ENCODE results near the gene EFCC1.
A peak's percentile ranks its signal among the peaks of the same experiment; 100 is the strongest.
"Not testable (repeated sequence)": the region's sequence is repeated elsewhere in the genome, so short reads cannot be mapped to it uniquely, and the experiment has no call there.

Gene EFCC1

GRCh38 chr3:129063091-129063640 lies 62.1 kb downstream of the EFCC1 start:
- POLR2A ChIA-PET = interaction anchor here (1.0 kb wide), 1 partner anchor 58 kb away, joined by 3 read pairs; no protein-coding TSS in a partner anchor
- peaks cover 0 to 36% (median 33%) of the 10 kb centered on the region in 4 experiments for H3K4me1 ChIP-seq (ENCODE audit: control extremely low read depth in 1 of 4, control insufficient read depth in 4 of 4, insufficient read depth in 4 of 4, low read length in 3 of 4)
- CTCF ChIA-PET = interaction anchor here (1.3 to 4.2 kb wide), 2 partner anchors 11 to 22 kb away, joined by 3 to 15 read pairs; no protein-coding TSS in a partner anchor
- H3K36me3 ChIP-seq (ENCODE audit: control insufficient read depth in 4 of 4, insufficient read depth in 4 of 4, low read length in 3 of 4) = no peaks in the 10 kb centered on the region
- no peak for DNase-seq
- H3K27me3 ChIP-seq (replicated peaks in 2 of 5; ENCODE audit: control insufficient read depth in 4 of 5, insufficient read depth in 5 of 5, low read length in 4 of 5) = no peaks in the 10 kb centered on the region
- H3K27ac ChIP-seq (ENCODE audit: insufficient read depth in 1 of 2, low read depth in 1 of 2, low read length in 2 of 2, poor library complexity in 1 of 2, severe bottlenecking in 2 of 2) = no peak overlapping the region
- 99% methylated on average over 9 of the region's 10 CpGs for WGBS (ENCODE audit: insufficient coverage)
- H3K4me3 ChIP-seq (ENCODE audit: control insufficient read depth in 1 of 7, extremely low read depth in 1 of 7, insufficient read depth in 4 of 7, low read depth in 2 of 7, low read length in 6 of 7) = no peak overlapping the region
- no peaks in the 10 kb centered on the region for H3K9me3 ChIP-seq (ENCODE audit: control extremely low read depth in 1 of 5, control insufficient read depth in 4 of 5, insufficient read depth in 2 of 5, low read depth in 1 of 5, low read length in 4 of 5)

- H3K27me3 ChIP-seq (replicated peaks in 2 of 5; ENCODE audit: control insufficient read depth in 4 of 5, insufficient read depth in 5 of 5, low read length in 4 of 5) = no peaks in the 10 kb centered on the region
- ChIA-PET POLR2A (no interaction called here), CTCF (no interaction called here)
- WGBS (ENCODE audit: insufficient coverage) = 93% methylated on average over 11 of the region's 15 CpGs
- H3K4me1 ChIP-seq (ENCODE audit: control extremely low read depth in 1 of 4, control insufficient read depth in 4 of 4, insufficient read depth in 4 of 4, low read length in 3 of 4) = peaks cover 2 to 38% (median 27%) of the 10 kb centered on the region in 4 experiments
- H3K27ac ChIP-seq (ENCODE audit: insufficient read depth in 1 of 2, low read depth in 1 of 2, low read length in 2 of 2, poor library complexity in 1 of 2, severe bottlenecking in 2 of 2) = no peak overlapping the region
- H3K4me3 ChIP-seq (ENCODE audit: control insufficient read depth in 1 of 7, extremely low read depth in 1 of 7, insufficient read depth in 4 of 7, low read depth in 2 of 7, low read length in 6 of 7) = no peak overlapping the region
- DNase-seq = no peak
- H3K9me3 ChIP-seq (ENCODE audit: control extremely low read depth in 1 of 5, control insufficient read depth in 4 of 5, insufficient read depth in 2 of 5, low read depth in 1 of 5, low read length in 4 of 5) = no peaks in the 10 kb centered on the region
- H3K36me3 ChIP-seq (ENCODE audit: control insufficient read depth in 4 of 4, insufficient read depth in 4 of 4, low read length in 3 of 4) = no peaks in the 10 kb centered on the region
These were observed 62.9 kb downstream of the EFCC1 start for GRCh38 chr3:129063841-129064482.

- ChIA-PET POLR2A (no interaction called here), CTCF (interaction anchor here (1.0 to 1.5 kb wide), 4 partner anchors 11 to 28 kb away, joined by 4 to 6 read pairs (median 4); no protein-coding TSS in a partner anchor)
- no peak for DNase-seq
- WGBS (ENCODE audit: insufficient coverage) = 97% methylated on average over 11 of the region's 14 CpGs
- Histone ChIP-seq H3K4me3 (ENCODE audit: control insufficient read depth in 1 of 7, extremely low read depth in 1 of 7, insufficient read depth in 4 of 7, low read depth in 2 of 7, low read length in 6 of 7) (no peak overlapping the region), H3K36me3 (ENCODE audit: control insufficient read depth in 4 of 4, insufficient read depth in 4 of 4, low read length in 3 of 4) (no peaks in the 10 kb centered on the region), H3K9me3 (ENCODE audit: control extremely low read depth in 1 of 5, control insufficient read depth in 4 of 5, insufficient read depth in 2 of 5, low read depth in 1 of 5, low read length in 4 of 5) (no peaks in the 10 kb centered on the region), H3K27me3 (replicated peaks in 2 of 5; ENCODE audit: control insufficient read depth in 4 of 5, insufficient read depth in 5 of 5, low read length in 4 of 5) (no peaks in the 10 kb centered on the region), H3K4me1 (ENCODE audit: control extremely low read depth in 1 of 4, control insufficient read depth in 4 of 4, insufficient read depth in 4 of 4, low read length in 3 of 4) (peaks cover 4 to 32% (median 20%) of the 10 kb centered on the region in 4 experiments), H3K27ac (ENCODE audit: insufficient read depth in 1 of 2, low read depth in 1 of 2, low read length in 2 of 2, poor library complexity in 1 of 2, severe bottlenecking in 2 of 2) (no peak overlapping the region)
These were observed 64.1 kb downstream of the EFCC1 start for GRCh38 chr3:129065016-129065719.

GRCh38 chr3:129065720-129066073 lies 64.6 kb downstream of the EFCC1 start:
- Histone ChIP-seq H3K4me3 (ENCODE audit: control insufficient read depth in 1 of 7, extremely low read depth in 1 of 7, insufficient read depth in 4 of 7, low read depth in 2 of 7, low read length in 6 of 7) (no peak overlapping the region), H3K27me3 (replicated peaks in 2 of 5; ENCODE audit: control insufficient read depth in 4 of 5, insufficient read depth in 5 of 5, low read length in 4 of 5) (no peaks in the 10 kb centered on the region), H3K36me3 (ENCODE audit: control insufficient read depth in 4 of 4, insufficient read depth in 4 of 4, low read length in 3 of 4) (no peaks in the 10 kb centered on the region), H3K9me3 (ENCODE audit: control extremely low read depth in 1 of 5, control insufficient read depth in 4 of 5, insufficient read depth in 2 of 5, low read depth in 1 of 5, low read length in 4 of 5) (no peaks in the 10 kb centered on the region), H3K4me1 (ENCODE audit: control extremely low read depth in 1 of 4, control insufficient read depth in 4 of 4, insufficient read depth in 4 of 4, low read length in 3 of 4) (peaks cover 8 to 32% (median 20%) of the 10 kb centered on the region in 4 experiments), H3K27ac (ENCODE audit: insufficient read depth in 1 of 2, low read depth in 1 of 2, low read length in 2 of 2, poor library complexity in 1 of 2, severe bottlenecking in 2 of 2) (no peak overlapping the region)
- POLR2A ChIA-PET = no interaction called here
- DNase-seq = no peak
- WGBS (ENCODE audit: insufficient coverage) = 76% methylated on average over 4 of the region's 4 CpGs
- CTCF ChIA-PET = interaction anchor here (1.0 to 1.5 kb wide), 4 partner anchors 12 to 28 kb away, joined by 4 to 6 read pairs (median 4); no protein-coding TSS in a partner anchor

GRCh38 chr3:129067719-129068118 lies 66.6 kb downstream of the EFCC1 start:
- POLR2A ChIA-PET; H3K27ac ChIP-seq (ENCODE audit: insufficient read depth in 1 of 2, low read depth in 1 of 2, low read length in 2 of 2, poor library complexity in 1 of 2, severe bottlenecking in 2 of 2); H3K27me3 ChIP-seq (replicated peaks in 2 of 5; ENCODE audit: control insufficient read depth in 4 of 5, insufficient read depth in 5 of 5, low read length in 4 of 5); H3K36me3 ChIP-seq (ENCODE audit: control insufficient read depth in 4 of 4, insufficient read depth in 4 of 4, low read length in 3 of 4); H3K9me3 ChIP-seq (ENCODE audit: control extremely low read depth in 1 of 5, control insufficient read depth in 4 of 5, insufficient read depth in 2 of 5, low read depth in 1 of 5, low read length in 4 of 5); H3K4me3 ChIP-seq (ENCODE audit: control insufficient read depth in 1 of 7, extremely low read depth in 1 of 7, insufficient read depth in 4 of 7, low read depth in 2 of 7, low read length in 6 of 7): not testable (repeated sequence)
- 100% methylated on average over 6 of the region's 7 CpGs for WGBS (ENCODE audit: insufficient coverage)
- DNase-seq = peak; percentile 41 to 83 (median 78)
- CTCF ChIA-PET = interaction anchor here (0.9 to 4.4 kb wide), 10 partner anchors 7 to 98 kb away, joined by 3 to 48 read pairs (median 9); partner anchors contain the start of gene GP9
- H3K4me1 ChIP-seq (ENCODE audit: control extremely low read depth in 1 of 4, control insufficient read depth in 4 of 4, insufficient read depth in 4 of 4, low read length in 3 of 4) = peaks cover 8 to 31% (median 20%) of the 10 kb centered on the region in 4 experiments

GRCh38 chr3:129068291-129068886 lies 67.3 kb downstream of the EFCC1 start:
- Histone ChIP-seq H3K9me3 (ENCODE audit: control extremely low read depth in 1 of 5, control insufficient read depth in 4 of 5, insufficient read depth in 2 of 5, low read depth in 1 of 5, low read length in 4 of 5) (no peaks in the 10 kb centered on the region), H3K27me3 (replicated peaks in 2 of 5; ENCODE audit: control insufficient read depth in 4 of 5, insufficient read depth in 5 of 5, low read length in 4 of 5) (no peaks in the 10 kb centered on the region), H3K27ac (ENCODE audit: insufficient read depth in 1 of 2, low read depth in 1 of 2, low read length in 2 of 2, poor library complexity in 1 of 2, severe bottlenecking in 2 of 2) (no peak overlapping the region), H3K36me3 (ENCODE audit: control insufficient read depth in 4 of 4, insufficient read depth in 4 of 4, low read length in 3 of 4) (no peaks in the 10 kb centered on the region), H3K4me1 (ENCODE audit: control extremely low read depth in 1 of 4, control insufficient read depth in 4 of 4, insufficient read depth in 4 of 4, low read length in 3 of 4) (peaks cover 8 to 31% (median 20%) of the 10 kb centered on the region in 4 experiments), H3K4me3 (ENCODE audit: control insufficient read depth in 1 of 7, extremely low read depth in 1 of 7, insufficient read depth in 4 of 7, low read depth in 2 of 7, low read length in 6 of 7) (peak overlapping the region in 5 of 7 experiments; percentile 8 to 71 (median 58))
- CTCF ChIA-PET = interaction anchor here (0.8 to 4.4 kb wide), 13 partner anchors 8 to 98 kb away, joined by 3 to 48 read pairs (median 6); partner anchors contain the start of gene GP9
- 13% methylated on average over 28 of the region's 44 CpGs for WGBS (ENCODE audit: insufficient coverage)
- peak in 2 of 3 donors; percentile 46 to 66 for DNase-seq
- POLR2A ChIA-PET = interaction anchor here (1.2 kb wide), 1 partner anchor 8 kb away, joined by 3 read pairs; the partner anchor contains the start of gene GP9
